ENCODE data around the gene HIVEP3.

Gene HIVEP3

GRCh38 chr1:41874903-41875411 is 43.8 kb downstream of the HIVEP3 start:
- no peak for DNase-seq (ENCODE audit: low read depth in 2 of 3, low spot score in 2 of 3)

DNA sequence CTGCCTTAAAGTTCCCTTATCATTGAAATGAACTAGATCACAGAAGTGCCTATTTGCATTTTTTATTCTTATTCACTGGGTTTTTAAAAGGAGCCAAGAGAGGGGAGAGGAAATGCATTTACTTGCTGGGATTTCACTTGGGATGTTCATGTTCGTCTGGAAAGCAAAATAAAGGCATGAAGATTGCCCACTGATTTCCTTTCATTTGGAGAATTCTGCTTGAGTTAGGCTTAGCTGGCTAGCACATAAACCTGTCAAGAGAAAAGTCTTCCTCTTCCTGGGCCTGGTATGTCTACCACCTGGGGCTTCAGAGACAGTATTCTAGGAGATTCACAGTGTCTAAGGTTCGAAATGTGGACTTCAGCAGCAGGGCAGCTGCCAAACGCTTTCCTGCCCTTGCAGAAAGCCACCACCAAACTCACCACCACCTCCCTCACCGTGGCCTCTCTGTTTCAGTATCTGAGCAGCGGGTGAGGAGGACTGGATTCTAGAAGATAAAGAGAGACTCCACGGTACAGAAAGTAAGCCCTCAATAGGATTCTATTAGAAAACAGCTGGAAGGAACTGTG is 44.5 kb downstream of the HIVEP3 start:
- no peak for DNase-seq (ENCODE audit: low read depth in 2 of 3, low spot score in 2 of 3)

DNA sequence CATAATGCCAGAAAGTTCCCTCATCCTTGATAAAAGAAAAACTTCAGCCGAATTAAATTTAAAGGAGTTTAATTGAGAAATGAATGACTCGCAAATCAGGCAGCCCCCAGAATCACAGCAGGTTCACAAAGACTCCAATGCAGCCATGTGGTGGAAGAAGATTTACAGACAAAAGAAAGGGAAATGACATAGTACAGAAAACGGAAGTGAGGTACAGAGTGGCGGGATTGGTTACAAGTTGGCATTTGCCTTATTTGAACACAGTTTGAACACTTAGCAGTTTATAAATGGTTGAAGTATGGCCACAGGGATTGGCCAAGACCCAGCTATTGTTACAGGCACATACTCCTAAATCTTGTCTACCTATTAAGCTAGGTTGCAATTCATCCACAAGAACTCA is 46.6 kb downstream of the HIVEP3 start:
- no peak for DNase-seq (ENCODE audit: low read depth in 2 of 3, low spot score in 2 of 3)

DNA sequence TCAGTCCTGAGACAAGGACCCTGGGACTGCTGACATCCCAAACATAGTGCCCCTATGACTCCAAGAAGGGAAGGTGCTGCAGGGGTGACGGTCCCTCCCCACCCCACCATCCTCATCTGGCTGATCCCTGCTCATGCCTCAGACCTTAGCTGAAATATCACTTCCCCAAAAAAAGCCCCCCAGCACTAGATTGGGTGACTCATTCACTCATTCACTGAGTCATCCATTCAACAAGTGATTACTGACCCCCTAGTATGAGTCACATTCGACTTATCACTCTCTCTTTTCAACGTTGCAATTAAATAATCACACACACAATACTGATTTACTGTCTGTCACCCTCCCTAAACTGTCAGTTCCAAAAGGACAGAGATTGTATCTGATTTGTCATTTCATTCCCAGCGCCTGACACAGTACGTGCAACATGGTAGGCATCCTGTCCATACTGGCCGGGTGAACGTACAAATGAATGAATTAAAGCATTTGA is 48.6 kb downstream of the HIVEP3 start:
- DNase-seq (ENCODE audit: low read depth in 2 of 3, low spot score in 2 of 3): no peak

- DNase-seq (ENCODE audit: low read depth in 2 of 3, low spot score in 2 of 3): no peak
Observed at GRCh38 chr1:41868241-41868998, 50.3 kb downstream of the HIVEP3 start.

- no peak for DNase-seq (ENCODE audit: low read depth in 2 of 3, low spot score in 2 of 3)
Observed at GRCh38 chr1:41866285-41866684, 52.4 kb downstream of the HIVEP3 start.

- no peak for DNase-seq (ENCODE audit: low read depth in 2 of 3, low spot score in 2 of 3)
Observed at GRCh38 chr1:41864471-41865040, 54.2 kb downstream of the HIVEP3 start.

DNA sequence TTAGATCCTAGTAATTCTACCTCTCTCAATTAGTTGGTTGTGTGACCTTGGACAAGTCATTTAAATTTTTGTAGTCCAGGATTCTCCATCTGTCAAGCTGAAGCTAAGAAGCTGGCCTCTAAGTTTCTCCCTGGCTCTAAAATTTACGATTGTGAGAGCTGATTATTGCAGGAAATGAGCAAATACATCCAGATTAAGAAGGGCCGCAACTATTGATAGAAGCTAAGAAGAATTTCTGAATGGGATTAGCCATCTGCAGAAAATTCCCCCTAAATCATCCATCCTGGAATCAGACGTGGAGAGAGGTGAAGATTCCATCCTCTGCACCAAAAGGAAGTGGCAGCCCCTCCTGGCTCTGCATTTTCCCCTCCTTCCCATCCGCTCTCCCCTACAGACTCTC is 55.0 kb downstream of the HIVEP3 start:
- no peak for DNase-seq (ENCODE audit: low read depth in 2 of 3, low spot score in 2 of 3)

DNA sequence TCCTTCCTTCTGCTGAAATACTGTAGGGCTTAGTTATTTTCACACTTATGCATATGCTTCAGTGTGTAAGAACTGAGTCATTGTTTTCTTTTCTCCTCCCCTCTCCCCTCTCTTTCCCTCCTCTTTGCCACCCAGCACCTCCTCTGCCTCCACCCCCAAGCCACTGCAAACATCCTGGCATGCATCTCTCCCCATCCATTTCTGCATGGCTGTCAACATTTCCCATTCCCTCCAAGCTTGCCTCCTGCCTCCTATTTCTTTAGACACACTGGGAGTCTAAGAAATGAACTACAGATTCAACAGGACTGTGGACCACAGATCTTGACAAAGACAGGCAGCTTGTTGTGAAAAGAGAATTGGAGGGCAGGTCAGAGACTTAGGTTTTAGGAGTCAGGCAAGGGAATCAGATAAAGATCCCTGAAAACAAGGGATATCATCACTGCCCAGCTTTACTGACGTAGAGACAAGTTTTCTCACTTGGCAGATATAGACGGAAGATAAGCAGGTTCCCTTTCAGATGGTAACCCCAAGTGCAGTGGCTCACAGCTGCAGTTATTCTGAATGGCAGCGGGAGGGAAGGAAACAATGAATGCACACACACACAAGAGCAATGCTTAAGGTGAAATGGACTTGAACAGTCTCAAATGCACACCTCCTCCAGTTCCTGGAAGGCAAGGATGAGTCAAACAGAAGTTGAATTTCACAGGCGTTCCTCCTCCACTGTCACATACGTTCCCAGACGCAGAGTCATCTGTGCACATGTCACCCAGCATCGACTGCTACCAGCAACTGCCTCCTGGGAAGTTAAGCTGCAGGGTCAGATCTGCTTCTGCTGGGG is 56.1 kb downstream of the HIVEP3 start:
- DNase-seq (ENCODE audit: low read depth in 2 of 3, low spot score in 2 of 3): peak in 1 of 3 experiments; percentile 44

DNA sequence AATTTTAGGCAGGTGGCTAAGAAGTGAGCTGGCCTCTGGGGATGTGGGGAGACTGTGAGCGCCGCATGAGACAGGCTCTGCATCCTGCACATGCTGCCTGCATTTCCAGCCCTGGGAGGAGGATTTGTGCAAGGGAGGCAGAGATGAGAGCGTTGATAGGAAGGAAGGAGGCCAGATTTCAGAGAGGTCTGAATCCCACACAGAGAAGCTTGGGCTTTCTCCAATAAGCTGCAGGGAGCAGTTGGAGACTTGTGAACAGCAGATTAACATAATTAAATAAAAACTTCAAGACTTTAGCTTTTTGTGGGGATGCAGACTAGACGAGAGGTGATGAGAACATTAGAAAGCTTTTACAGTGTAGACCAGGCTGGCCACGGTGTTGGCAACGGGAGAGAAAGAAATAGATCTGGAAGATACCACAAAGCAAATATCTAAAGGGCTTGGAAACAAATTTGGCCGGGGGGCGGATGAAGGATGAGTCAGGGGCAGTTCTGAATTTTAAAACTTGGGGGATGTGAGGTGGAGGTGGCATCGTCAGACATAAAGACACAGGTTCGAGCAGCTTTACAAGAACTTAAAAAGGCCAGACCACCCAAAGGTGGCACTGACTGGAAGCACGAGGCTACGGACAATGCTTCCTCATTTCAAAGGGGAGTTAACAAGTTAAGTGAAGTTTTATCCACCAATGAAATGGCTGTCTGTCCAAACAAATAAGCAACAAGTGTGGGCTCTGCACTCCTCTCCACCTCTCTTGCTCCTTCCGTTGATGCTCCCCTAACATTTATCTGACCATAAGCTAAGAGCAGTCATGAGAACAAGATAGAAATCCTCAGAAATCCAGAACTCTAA is 57.0 kb downstream of the HIVEP3 start:
- no peak for DNase-seq (ENCODE audit: low read depth in 2 of 3, low spot score in 2 of 3)

DNA sequence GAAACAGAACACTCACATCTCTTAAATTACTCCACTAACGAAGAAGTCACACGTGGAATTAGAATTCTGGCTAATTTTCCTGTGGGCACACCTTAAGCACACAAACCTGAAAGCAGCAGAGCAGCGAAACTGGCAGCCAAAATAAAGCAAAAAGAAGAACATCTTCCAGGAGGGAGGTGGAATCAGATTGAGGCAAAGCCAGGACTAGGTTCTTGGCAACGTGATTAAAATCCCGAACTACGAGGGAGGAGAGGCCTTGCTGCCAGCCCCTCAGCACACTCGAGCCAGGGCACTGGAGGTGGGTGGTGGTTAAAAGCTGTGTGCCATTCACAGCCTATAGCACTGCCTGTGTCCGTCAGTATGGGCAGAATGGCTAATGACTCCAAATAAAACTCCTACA is 58.0 kb downstream of the HIVEP3 start:
- no peak for DNase-seq (ENCODE audit: low read depth in 2 of 3, low spot score in 2 of 3)

GRCh38 chr1:41860214-41860613 is 58.5 kb downstream of the HIVEP3 start:
- DNase-seq (ENCODE audit: low read depth in 2 of 3, low spot score in 2 of 3): no peak

DNA sequence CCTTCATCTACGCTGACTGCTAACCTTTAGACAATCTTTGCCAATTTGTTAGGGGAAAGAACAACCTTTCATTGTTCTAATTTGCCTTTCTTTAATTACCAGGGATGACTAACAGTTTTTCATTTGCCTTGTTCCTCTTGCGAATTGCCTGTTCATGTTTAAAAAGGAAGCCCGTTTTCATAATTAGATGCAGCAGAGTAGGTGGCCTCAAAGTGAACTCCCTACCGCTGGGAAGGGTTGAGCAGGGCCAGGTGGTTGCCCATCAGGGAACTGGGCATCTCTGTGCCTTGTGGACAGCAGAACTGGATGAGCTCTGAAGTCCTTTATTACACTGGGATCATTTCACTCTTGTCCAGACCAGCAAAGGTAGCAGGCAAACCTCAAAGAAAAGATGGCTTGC is 59.0 kb downstream of the HIVEP3 start:
- DNase-seq (ENCODE audit: low read depth in 2 of 3, low spot score in 2 of 3): no peak

DNA sequence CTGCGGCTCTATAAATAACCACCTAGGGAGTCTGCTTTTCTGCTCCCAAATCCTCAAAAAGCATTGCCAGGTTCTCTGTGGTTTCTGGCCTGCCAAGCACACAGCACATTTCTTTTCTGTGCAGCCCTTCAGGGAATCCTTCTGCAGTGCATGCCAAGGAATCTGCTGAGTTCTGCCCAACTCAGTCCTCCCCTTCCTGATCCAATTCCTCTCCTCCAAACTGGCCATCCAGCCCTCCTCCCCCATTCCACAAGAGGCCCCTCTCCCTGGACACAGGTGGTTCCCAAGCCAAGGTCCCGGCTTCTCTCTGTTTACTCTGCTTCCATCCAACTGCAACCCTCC is 61.8 kb downstream of the HIVEP3 start:
- no peak for DNase-seq (ENCODE audit: low read depth in 2 of 3, low spot score in 2 of 3)

GRCh38 chr1:41856151-41856943 is 62.4 kb downstream of the HIVEP3 start:
- no peak for DNase-seq (ENCODE audit: low read depth in 2 of 3, low spot score in 2 of 3)

GRCh38 chr1:41855713-41856112 is 63.0 kb downstream of the HIVEP3 start:
- no peak for DNase-seq (ENCODE audit: low read depth in 2 of 3, low spot score in 2 of 3)

GRCh38 chr1:41853907-41854306 is 64.8 kb downstream of the HIVEP3 start:
- DNase-seq (ENCODE audit: low read depth in 2 of 3, low spot score in 2 of 3): no peak

GRCh38 chr1:41852091-41852490 is 66.6 kb downstream of the HIVEP3 start:
- no peak for DNase-seq (ENCODE audit: low read depth in 2 of 3, low spot score in 2 of 3)

GRCh38 chr1:41851589-41851988 is 67.1 kb downstream of the HIVEP3 start:
- no peak for DNase-seq (ENCODE audit: low read depth in 2 of 3, low spot score in 2 of 3)

DNA sequence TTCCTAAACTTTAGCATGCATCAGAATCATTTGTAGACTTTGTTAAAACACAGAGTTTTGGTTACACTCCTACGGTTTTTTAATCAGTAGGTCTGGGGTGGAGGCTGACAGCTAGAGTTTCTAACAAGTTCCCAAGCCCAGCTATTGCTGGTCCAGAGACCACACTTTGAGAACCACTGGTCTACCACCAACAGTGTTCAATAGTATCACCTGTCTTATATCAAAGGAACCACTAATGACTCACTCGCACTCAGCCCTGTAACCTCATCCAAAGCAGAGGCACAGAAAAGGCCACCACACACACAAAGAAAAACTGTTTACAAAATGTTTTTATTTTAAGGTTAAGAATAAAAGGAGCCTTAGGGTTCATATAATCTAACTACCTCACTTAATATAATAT is 68.7 kb downstream of the HIVEP3 start:
- DNase-seq (ENCODE audit: low read depth in 2 of 3, low spot score in 2 of 3): peak in 1 of 3 experiments; percentile 13
